PFSK-1 (cell line): ENCODE measurements around the gene ITPKB.

ENCODE experiments used
- FOXP2 ChIP-seq: optimal IDR thresholded peaks from 2 replicates; pipeline ENCODE3; 2011; ENCODE audit warnings: borderline replicate concordance, control low read depth, inconsistent platforms; ENCODE audit not compliant: insufficient read depth; ENCODE audit errors: extremely low read length, extremely low read depth
- POLR2AphosphoS5 ChIP-seq: IDR thresholded peaks from 2 replicates; pipeline ENCODE4 v1.6.1; 2012; ENCODE audit warnings: low read depth, mild to moderate bottlenecking, control low read depth, low read length, moderate library complexity
- SIN3A ChIP-seq: IDR thresholded peaks from 2 replicates; pipeline ENCODE4 v1.6.1; 2012; ENCODE audit warnings: mild to moderate bottlenecking, low read length, moderate library complexity, borderline replicate concordance; ENCODE audit not compliant: insufficient read depth
- TAF1 ChIP-seq: IDR thresholded peaks from 2 replicates; pipeline ENCODE4 v1.6.1; 2012; ENCODE audit warnings: low read length, control low read depth, borderline replicate concordance; ENCODE audit not compliant: insufficient read depth
- TF ChIP-seq, protein P1 (sequence below), 2 experiments: IDR thresholded peaks; 2 replicates each; pipeline versions ENCODE4 v1.6.1 to v1.8.0; 2011 to 2012; ENCODE audit warnings: low read depth in 2 of 2, low read length in 2 of 2, control low read depth in 1 of 2, inconsistent platforms in 1 of 2, mild to moderate bottlenecking in 1 of 2, moderate library complexity in 1 of 2; ENCODE audit not compliant: insufficient read depth in 1 of 2

GRCh38 chr1:226674892-226675714 lies 64.0 kb downstream of the ITPKB start:
- no peak for TF ChIP-seq POLR2AphosphoS5
- no peak for TF ChIP-seq TAF1
- TF ChIP-seq, protein P1, sequence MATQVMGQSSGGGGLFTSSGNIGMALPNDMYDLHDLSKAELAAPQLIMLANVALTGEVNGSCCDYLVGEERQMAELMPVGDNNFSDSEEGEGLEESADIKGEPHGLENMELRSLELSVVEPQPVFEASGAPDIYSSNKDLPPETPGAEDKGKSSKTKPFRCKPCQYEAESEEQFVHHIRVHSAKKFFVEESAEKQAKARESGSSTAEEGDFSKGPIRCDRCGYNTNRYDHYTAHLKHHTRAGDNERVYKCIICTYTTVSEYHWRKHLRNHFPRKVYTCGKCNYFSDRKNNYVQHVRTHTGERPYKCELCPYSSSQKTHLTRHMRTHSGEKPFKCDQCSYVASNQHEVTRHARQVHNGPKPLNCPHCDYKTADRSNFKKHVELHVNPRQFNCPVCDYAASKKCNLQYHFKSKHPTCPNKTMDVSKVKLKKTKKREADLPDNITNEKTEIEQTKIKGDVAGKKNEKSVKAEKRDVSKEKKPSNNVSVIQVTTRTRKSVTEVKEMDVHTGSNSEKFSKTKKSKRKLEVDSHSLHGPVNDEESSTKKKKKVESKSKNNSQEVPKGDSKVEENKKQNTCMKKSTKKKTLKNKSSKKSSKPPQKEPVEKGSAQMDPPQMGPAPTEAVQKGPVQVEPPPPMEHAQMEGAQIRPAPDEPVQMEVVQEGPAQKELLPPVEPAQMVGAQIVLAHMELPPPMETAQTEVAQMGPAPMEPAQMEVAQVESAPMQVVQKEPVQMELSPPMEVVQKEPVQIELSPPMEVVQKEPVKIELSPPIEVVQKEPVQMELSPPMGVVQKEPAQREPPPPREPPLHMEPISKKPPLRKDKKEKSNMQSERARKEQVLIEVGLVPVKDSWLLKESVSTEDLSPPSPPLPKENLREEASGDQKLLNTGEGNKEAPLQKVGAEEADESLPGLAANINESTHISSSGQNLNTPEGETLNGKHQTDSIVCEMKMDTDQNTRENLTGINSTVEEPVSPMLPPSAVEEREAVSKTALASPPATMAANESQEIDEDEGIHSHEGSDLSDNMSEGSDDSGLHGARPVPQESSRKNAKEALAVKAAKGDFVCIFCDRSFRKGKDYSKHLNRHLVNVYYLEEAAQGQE (IDR thresholded peaks at IDR 0.05; ENCODE audit: insufficient read depth in 1 of 2, low read depth in 2 of 2, low read length in 2 of 2) = no peak
- TF ChIP-seq SIN3A = no peak
- no peak for TF ChIP-seq FOXP2
